Measurements from ENCODE around the gene SST. TPM values are rescaled to one million over a fixed set of nuclear protein-coding genes. Genes with fewer than 3 reads are reported as not detected.

SST gene
- total and polyA plus RNA-seq, 10 of the 15 experiments (the other 5 are each of a cell fraction or from before 2014, with no cell fraction given) = 0.35 to 0.38 TPM; not detected in 8

DNA sequence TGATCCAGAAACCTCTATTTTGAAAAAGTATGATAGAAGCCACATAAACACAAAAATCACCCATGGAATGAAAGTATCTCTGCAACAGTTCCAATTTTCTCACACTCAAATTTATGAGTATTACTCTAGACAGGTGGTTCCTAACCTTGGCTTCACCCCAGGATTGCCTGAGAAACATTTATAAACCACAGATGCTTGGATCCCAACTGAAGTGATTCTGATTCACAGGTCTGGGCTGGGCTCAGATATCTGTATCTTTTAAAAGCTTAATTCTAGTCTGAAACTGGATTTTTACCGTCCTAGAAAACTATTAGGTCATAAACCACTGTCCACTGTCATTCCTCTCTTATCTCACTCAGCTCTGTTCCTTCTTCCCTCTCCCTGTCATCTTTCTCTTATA lies 7.4 kb upstream of the SST start:
- RAD21 ChIA-PET (ENCODE audit: unreplicated experiment) = interaction anchor here (0.7 to 7.9 kb wide), 3 partner anchors 61 to 358 kb away, joined by 3 to 219 read pairs (median 8); no protein-coding TSS in a partner anchor
- Histone ChIP-seq H3K36me3 (ENCODE audit: control insufficient read depth in 2 of 2, insufficient read depth in 2 of 2, low read length in 1 of 2) (no peaks in the 10 kb centered on the region), H3K4me3 (no peak overlapping the region), H4K20me1 (ENCODE audit: control insufficient read depth, insufficient read depth) (no peaks in the 10 kb centered on the region), H3K9ac (ENCODE audit: control insufficient read depth, insufficient read depth, low read length) (no peak overlapping the region), H3K4me2 (ENCODE audit: control insufficient read depth, insufficient read depth) (no peak overlapping the region), H3K9me3 (replicated peaks; ENCODE audit: control insufficient read depth, insufficient read depth, low read length) (no peaks in the 10 kb centered on the region), H3K27me3 (replicated peaks in 1 of 2; ENCODE audit: control insufficient read depth in 2 of 2, insufficient read depth in 2 of 2, low read length in 1 of 2) (peaks cover 0 to 4% of the 10 kb centered on the region in 2 experiments; a peak in 2 of 4 replicates), H2AFZ (ENCODE audit: control insufficient read depth, low read depth, low read length) (no peak overlapping the region), H3K4me1 (ENCODE audit: control insufficient read depth, insufficient read depth, low read length) (no peaks in the 10 kb centered on the region), H3K27ac (ENCODE audit: control insufficient read depth, insufficient read depth) (no peak overlapping the region), H3K79me2 (ENCODE audit: control insufficient read depth, insufficient read depth, low read length) (no peaks in the 10 kb centered on the region)
- CTCF ChIA-PET = interaction anchor here (1.0 to 20.7 kb wide), 6 partner anchors 58 to 456 kb away, joined by 3 to 519 read pairs (median 6); partner anchors contain the start of gene RTP4
- in situ Hi-C loops (cut with MboI) (no loop called here), intact Hi-C loops (cut with micrococcal nuclease; ENCODE audit: unreplicated experiment) (no loop called here)
- SMC1A ChIA-PET (ENCODE audit: uncharacterized antibody, unreplicated experiment) = interaction anchor here (0.6 to 10.6 kb wide), 6 partner anchors 10 to 1224 kb away, joined by 3 to 231 read pairs (median 6); no protein-coding TSS in a partner anchor
- FAIRE-seq (no peak), ATAC-seq (no peak), DNase-seq (ENCODE audit: low read depth, low spot score) (no peak)
- POLR2A ChIA-PET = no interaction called here
- 0% methylated on average over 1 of the region's 1 CpG for WGBS (ENCODE audit: insufficient coverage, insufficient replicate concordance, low lambda C conversion rate, missing lambda C conversion rate)
- TF ChIP-seq RAD21 (IDR thresholded peaks at IDR 0.05; ENCODE audit: insufficient read depth, low read depth, low read length) = no peak
- TF ChIP-seq ELK1 (IDR thresholded peaks at IDR 0.05; ENCODE audit: low read depth, low read length) = no peak
- no peak for TF ChIP-seq HCFC1 (IDR thresholded peaks at IDR 0.05; ENCODE audit: low read length)
- no peak for TF ChIP-seq DPF2 (IDR thresholded peaks at IDR 0.05)
- TF ChIP-seq STAT1 (conservative IDR thresholded peaks at IDR 0.05) = no peak
- TF ChIP-seq SIN3A (IDR thresholded peaks at IDR 0.05; ENCODE audit: low read depth, low read length) = no peak
- TF ChIP-seq ZNF217 (IDR thresholded peaks at IDR 0.05) = no peak
- TF ChIP-seq RELA (IDR thresholded peaks at IDR 0.05; ENCODE audit: borderline replicate concordance, partially characterized antibody) = no peak
- TF ChIP-seq YY1 (IDR thresholded peaks at IDR 0.05; ENCODE audit: low read depth, low read length) = no peak
- no peak for TF ChIP-seq EP300 (IDR thresholded peaks at IDR 0.05; ENCODE audit: borderline replicate concordance in 1 of 2, control insufficient read depth in 1 of 2, low read depth in 2 of 2, low read length in 2 of 2)
- TF ChIP-seq MAX (IDR thresholded peaks at IDR 0.05; ENCODE audit: low read depth, low read length) = no peak
- TF ChIP-seq, protein P1, sequence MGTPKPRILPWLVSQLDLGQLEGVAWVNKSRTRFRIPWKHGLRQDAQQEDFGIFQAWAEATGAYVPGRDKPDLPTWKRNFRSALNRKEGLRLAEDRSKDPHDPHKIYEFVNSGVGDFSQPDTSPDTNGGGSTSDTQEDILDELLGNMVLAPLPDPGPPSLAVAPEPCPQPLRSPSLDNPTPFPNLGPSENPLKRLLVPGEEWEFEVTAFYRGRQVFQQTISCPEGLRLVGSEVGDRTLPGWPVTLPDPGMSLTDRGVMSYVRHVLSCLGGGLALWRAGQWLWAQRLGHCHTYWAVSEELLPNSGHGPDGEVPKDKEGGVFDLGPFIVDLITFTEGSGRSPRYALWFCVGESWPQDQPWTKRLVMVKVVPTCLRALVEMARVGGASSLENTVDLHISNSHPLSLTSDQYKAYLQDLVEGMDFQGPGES (IDR thresholded peaks at IDR 0.05) = no peak
- no peak for TF ChIP-seq CEBPB (IDR thresholded peaks at IDR 0.05; ENCODE audit: borderline replicate concordance in 1 of 2, low read depth in 2 of 2, low read length in 2 of 2)
- no peak for TF ChIP-seq NFYA (IDR thresholded peaks at IDR 0.05; ENCODE audit: borderline replicate concordance, low read depth, low read length)
- TF ChIP-seq ESRRA (IDR thresholded peaks at IDR 0.05; ENCODE audit: low read length) = no peak
- TF ChIP-seq MYC (IDR thresholded peaks at IDR 0.05; ENCODE audit: insufficient read depth, insufficient read length, insufficient replicate concordance, low read length, severe bottlenecking) = no peak
- no TSS peak for BruUV-seq (replicated peaks)

All from GM12878 (cell line).